Measurements from ENCODE around the gene DPYSL4.

DNA sequence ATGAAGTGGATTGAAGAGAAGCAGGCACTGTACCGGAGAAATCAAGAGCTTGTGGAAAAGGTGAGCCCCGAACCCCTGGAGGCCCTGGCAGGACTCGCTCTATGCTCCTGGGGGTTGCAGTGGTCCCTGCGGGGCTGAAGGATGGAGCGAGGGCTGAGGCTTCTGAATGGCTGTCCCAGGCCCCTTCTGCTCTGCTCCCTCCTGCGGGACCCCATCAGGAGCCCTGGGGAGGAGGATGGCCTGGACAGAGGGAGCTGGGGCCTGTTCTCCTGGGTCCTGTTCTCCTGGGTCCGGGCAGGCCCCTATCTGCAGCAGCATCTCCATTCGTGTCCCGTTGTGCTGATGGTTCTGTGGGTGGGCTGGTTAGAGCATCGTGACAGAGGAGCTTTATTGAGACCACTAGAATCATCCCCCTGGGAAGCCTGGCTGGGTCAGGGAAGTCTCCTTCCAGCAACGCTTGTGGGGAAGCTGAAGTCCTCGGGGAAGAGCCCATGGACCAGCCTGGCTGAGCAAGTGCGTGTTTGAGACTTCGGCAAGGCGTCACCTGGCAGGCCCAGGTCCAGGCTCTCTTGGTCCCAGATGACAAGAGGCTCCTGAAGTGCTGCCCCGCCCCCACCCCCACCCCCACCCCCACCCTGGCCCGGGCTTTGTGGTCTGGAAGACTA, 41.1 kb upstream of the DPYSL4 start:
- TF ChIP-seq, protein P1, sequence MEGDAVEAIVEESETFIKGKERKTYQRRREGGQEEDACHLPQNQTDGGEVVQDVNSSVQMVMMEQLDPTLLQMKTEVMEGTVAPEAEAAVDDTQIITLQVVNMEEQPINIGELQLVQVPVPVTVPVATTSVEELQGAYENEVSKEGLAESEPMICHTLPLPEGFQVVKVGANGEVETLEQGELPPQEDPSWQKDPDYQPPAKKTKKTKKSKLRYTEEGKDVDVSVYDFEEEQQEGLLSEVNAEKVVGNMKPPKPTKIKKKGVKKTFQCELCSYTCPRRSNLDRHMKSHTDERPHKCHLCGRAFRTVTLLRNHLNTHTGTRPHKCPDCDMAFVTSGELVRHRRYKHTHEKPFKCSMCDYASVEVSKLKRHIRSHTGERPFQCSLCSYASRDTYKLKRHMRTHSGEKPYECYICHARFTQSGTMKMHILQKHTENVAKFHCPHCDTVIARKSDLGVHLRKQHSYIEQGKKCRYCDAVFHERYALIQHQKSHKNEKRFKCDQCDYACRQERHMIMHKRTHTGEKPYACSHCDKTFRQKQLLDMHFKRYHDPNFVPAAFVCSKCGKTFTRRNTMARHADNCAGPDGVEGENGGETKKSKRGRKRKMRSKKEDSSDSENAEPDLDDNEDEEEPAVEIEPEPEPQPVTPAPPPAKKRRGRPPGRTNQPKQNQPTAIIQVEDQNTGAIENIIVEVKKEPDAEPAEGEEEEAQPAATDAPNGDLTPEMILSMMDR (IDR thresholded peaks at IDR 0.05), result no peak
- no peak for TF ChIP-seq POLR2A (IDR thresholded peaks at IDR 0.05)

All from adrenal gland (tissue), 5 donors.